ENCODE results near the gene BTC.
"Not testable (repeated sequence)": the region's sequence is repeated elsewhere in the genome, so short reads cannot be mapped to it uniquely, and the experiment has no call there.

The BTC gene

GRCh38 chr4:74758551-74759145, 35.7 kb downstream of the BTC start:
- DNase-seq (ENCODE audit: low read depth in 2 of 2, low spot score in 1 of 2): no peak

GRCh38 chr4:74757136-74757535, 37.2 kb downstream of the BTC start:
- DNase-seq (ENCODE audit: low read depth in 2 of 2, low spot score in 1 of 2): no peak

GRCh38 chr4:74755486-74755885, 38.8 kb downstream of the BTC start:
- no peak for DNase-seq (ENCODE audit: low read depth in 2 of 2, low spot score in 1 of 2)

GRCh38 chr4:74754218-74754617, 40.1 kb downstream of the BTC start:
- DNase-seq (ENCODE audit: low read depth in 2 of 2, low spot score in 1 of 2): no peak

- DNase-seq (ENCODE audit: low read depth in 2 of 2, low spot score in 1 of 2): no peak
Measured at GRCh38 chr4:74752798-74753197, 41.5 kb downstream of the BTC start.

- no peak for DNase-seq (ENCODE audit: low read depth in 2 of 2, low spot score in 1 of 2)
Measured at GRCh38 chr4:74751856-74752255, 42.5 kb downstream of the BTC start.

- no peak for DNase-seq (ENCODE audit: low read depth in 2 of 2, low spot score in 1 of 2)
Measured at GRCh38 chr4:74751247-74751646, 43.1 kb downstream of the BTC start.

- DNase-seq (ENCODE audit: low read depth in 2 of 2, low spot score in 1 of 2): no peak
Measured at GRCh38 chr4:74742185-74742584, 52.1 kb downstream of the BTC start.

GRCh38 chr4:74738464-74739143, 55.7 kb downstream of the BTC start:
- DNase-seq (ENCODE audit: low read depth in 2 of 2, low spot score in 1 of 2): no peak

- DNase-seq (ENCODE audit: low read depth in 2 of 2, low spot score in 1 of 2): no peak
Measured at GRCh38 chr4:74734995-74735394, 59.3 kb downstream of the BTC start.

- DNase-seq (ENCODE audit: low read depth in 2 of 2, low spot score in 1 of 2): no peak
Measured at GRCh38 chr4:74733756-74734155, 60.6 kb downstream of the BTC start.

- no peak for DNase-seq (ENCODE audit: low read depth in 2 of 2, low spot score in 1 of 2)
Measured at GRCh38 chr4:74724979-74725378, 69.3 kb downstream of the BTC start.

- DNase-seq (ENCODE audit: low read depth in 2 of 2, low spot score in 1 of 2): no peak
Measured at GRCh38 chr4:74716436-74716765, 77.9 kb downstream of the BTC start.

GRCh38 chr4:74715706-74716435, 78.5 kb downstream of the BTC start:
- no peak for DNase-seq (ENCODE audit: low read depth in 2 of 2, low spot score in 1 of 2)

- DNase-seq (ENCODE audit: low read depth in 2 of 2, low spot score in 1 of 2): no peak
Measured at GRCh38 chr4:74714611-74715130, 79.7 kb downstream of the BTC start.

GRCh38 chr4:74708135-74708534, 86.2 kb downstream of the BTC start:
- DNase-seq (ENCODE audit: low read depth in 2 of 2, low spot score in 1 of 2): not testable (repeated sequence)
